Measurements from ENCODE around the gene MCC.

GRCh38 chr5:113044776-113045465 is 443.3 kb downstream of the MCC start:
- TF ChIP-seq GATA2 (IDR thresholded peaks at IDR 0.05; ENCODE audit: low read depth, low read length) (no peak), GATA3 (IDR thresholded peaks at IDR 0.05; ENCODE audit: low read depth, low read length) (no peak)
